ENCODE data around the gene KLRC2. TPM values are rescaled to one million over a fixed set of nuclear protein-coding genes. Genes with fewer than 3 reads are reported as not detected.
"Not testable (repeated sequence)": the region's sequence is repeated elsewhere in the genome, so short reads cannot be mapped to it uniquely, and the experiment has no call there.

Gene KLRC2
- total RNA-seq, 3 donors from 2014 or later (not counting 1 experiment from before 2014, with no cell fraction given): 3.0 to 57.5 (median 11.4) TPM

DNA sequence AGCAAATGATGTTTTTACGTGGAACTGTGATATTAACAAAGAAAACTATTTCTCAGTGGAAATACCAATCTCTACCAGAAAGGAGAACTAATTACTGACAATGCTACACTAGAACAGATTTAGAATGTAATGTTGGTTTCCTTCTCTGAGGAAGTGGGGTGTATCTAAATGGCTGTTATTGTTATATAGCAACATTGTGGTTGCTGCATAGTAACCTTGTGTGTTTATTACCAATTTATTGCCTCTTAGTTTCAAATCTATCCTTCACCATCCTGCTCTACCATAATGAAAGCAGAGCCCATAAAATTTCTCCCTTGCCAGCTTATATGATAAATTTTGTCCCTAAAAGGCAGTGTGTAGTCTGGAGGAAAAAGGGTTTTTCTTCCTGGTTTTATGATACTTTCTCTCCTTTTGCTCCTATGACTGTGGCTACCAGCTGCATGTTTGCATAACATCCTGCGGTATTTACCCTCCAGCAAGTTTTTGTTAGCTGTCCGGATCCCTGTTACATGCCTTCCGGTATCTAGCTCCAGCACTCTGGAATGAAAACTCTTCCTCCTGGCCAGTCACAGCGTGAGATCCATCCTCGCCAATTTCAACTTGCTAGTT lies 40.3 kb downstream of the KLRC2 start:
- intact Hi-C loops (cut with micrococcal nuclease): loop anchor here (2.0 to 5.0 kb wide), 6 partner anchors 31 to 162 kb away; partner anchors contain the start of genes KLRC1 and KLRD1
- Mint-ChIP-seq H3K4me3 (peak overlapping the region; percentile 87), H3K4me1 (peaks cover 63 to 68% of the 10 kb centered on the region in 2 donors), H3K27me3 (ENCODE audit: low read depth in 2 of 2) (no peaks in the 10 kb centered on the region), H3K9me3 (no peaks in the 10 kb centered on the region), H3K27ac (peak overlapping the region; percentile 97 to 98), H3K36me3 (peaks cover 6% of the 10 kb centered on the region)
- Histone ChIP-seq H3K27me3 (ENCODE audit: control insufficient read depth, insufficient read depth, low read length) (no peaks in the 10 kb centered on the region), H3K36me3 (ENCODE audit: control insufficient read depth, insufficient read depth, low read length) (peaks cover 15% of the 10 kb centered on the region), H3K4me1 (ENCODE audit: control insufficient read depth, insufficient read depth, low read length) (peaks cover 42% of the 10 kb centered on the region), H3K9me3 (ENCODE audit: control insufficient read depth, insufficient read depth, low read length) (no peaks in the 10 kb centered on the region), H3K27ac (ENCODE audit: low read length) (peak overlapping the region; percentile 92), H3K4me3 (ENCODE audit: low read length) (peak overlapping the region; percentile 5)
- 12% methylated on average over 5 of the region's 6 CpGs for WGBS (ENCODE audit: insufficient coverage)
- TF ChIP-seq, protein P1, sequence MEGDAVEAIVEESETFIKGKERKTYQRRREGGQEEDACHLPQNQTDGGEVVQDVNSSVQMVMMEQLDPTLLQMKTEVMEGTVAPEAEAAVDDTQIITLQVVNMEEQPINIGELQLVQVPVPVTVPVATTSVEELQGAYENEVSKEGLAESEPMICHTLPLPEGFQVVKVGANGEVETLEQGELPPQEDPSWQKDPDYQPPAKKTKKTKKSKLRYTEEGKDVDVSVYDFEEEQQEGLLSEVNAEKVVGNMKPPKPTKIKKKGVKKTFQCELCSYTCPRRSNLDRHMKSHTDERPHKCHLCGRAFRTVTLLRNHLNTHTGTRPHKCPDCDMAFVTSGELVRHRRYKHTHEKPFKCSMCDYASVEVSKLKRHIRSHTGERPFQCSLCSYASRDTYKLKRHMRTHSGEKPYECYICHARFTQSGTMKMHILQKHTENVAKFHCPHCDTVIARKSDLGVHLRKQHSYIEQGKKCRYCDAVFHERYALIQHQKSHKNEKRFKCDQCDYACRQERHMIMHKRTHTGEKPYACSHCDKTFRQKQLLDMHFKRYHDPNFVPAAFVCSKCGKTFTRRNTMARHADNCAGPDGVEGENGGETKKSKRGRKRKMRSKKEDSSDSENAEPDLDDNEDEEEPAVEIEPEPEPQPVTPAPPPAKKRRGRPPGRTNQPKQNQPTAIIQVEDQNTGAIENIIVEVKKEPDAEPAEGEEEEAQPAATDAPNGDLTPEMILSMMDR (IDR thresholded peaks at IDR 0.05): no peak
- ATAC-seq (peak; percentile 52 to 82 (median 75)), DNase-seq (peak in 1 of 2 donors; percentile 75)

DNA sequence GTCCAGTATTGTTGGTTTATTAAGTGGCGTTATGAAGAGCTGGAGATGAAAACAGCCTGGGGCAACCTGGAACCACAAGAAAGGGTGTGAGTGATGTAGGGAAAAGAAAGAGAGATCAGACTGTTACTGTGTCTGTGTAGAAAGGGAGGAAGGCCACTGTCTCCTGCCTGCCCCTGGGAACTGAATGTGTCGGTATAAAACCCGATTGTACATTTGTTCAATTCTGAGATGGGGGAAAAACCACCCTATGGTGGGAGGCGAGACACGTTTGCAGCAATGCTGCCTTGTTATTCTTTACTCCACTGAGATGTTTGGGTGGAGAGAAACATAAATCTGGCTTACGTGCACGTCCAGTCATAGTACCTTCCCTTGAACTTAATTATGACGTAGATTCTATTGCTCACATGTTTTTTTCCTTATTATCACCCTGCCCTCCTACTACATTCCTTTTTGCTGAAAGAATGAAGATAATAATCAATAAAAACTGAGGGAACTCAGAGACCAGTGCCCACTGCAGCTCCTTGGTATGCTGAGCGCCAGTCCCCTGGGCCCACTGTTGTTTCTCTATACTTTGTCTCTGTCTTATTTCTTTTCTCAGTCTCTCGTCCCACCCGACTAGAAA lies 41.2 kb downstream of the KLRC2 start:
- WGBS (ENCODE audit: insufficient coverage): 46% methylated on average over 6 of the region's 11 CpGs
- Histone ChIP-seq H3K4me1 (ENCODE audit: control insufficient read depth, insufficient read depth, low read length) (peaks cover 42% of the 10 kb centered on the region), H3K27ac (ENCODE audit: low read length) (peak overlapping the region; percentile 92)
- peak in 2 of 3 donors; percentile 11 to 38 for ATAC-seq
- not testable (repeated sequence) for H3K27me3 ChIP-seq (ENCODE audit: control insufficient read depth, insufficient read depth, low read length); H3K9me3 ChIP-seq (ENCODE audit: control insufficient read depth, insufficient read depth, low read length); H3K36me3 Mint-ChIP-seq; H3K9me3 Mint-ChIP-seq; H3K4me3 ChIP-seq (ENCODE audit: low read length); H3K27me3 Mint-ChIP-seq (ENCODE audit: low read depth in 2 of 2); H3K36me3 ChIP-seq (ENCODE audit: control insufficient read depth, insufficient read depth, low read length)
- DNase-seq: peak in 1 of 2 donors; percentile 71
- peak overlapping the region; percentile 87 for H3K4me3 Mint-ChIP-seq
- intact Hi-C loops (cut with micrococcal nuclease): loop anchor here (2.0 to 5.0 kb wide), 8 partner anchors 30 to 747 kb away; partner anchors contain the start of genes CLEC2B, KLRC1 and KLRD1
- H3K4me1 Mint-ChIP-seq: peaks cover 65 to 70% of the 10 kb centered on the region in 2 donors
- H3K27ac Mint-ChIP-seq: peak overlapping the region; percentile 97 to 98

DNA sequence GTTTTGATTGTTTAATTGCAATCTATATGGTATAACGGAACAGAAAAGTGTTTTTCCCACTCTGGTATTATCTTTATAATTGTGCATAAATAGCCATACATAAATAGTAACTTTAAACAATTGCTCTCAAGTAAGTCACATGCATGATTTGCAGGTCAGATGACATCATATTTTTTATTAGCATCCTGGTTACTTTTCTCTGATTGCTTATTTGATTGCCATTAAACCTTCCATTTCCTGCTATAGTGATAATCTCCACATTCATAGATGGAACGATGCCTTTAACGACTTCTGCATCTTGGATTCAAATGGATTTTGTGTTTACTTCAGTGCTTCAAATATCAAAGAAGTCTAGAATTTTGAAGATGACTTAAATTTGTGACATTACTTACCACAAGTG lies 42.5 kb downstream of the KLRC2 start:
- Mint-ChIP-seq H3K9me3 (no peaks in the 10 kb centered on the region), H3K27me3 (ENCODE audit: low read depth in 2 of 2) (no peaks in the 10 kb centered on the region), H3K27ac (peak overlapping the region; percentile 97 to 98), H3K36me3 (peaks cover 16% of the 10 kb centered on the region), H3K4me3 (peak overlapping the region; percentile 50), H3K4me1 (peaks cover 60 to 75% of the 10 kb centered on the region in 2 donors)
- intact Hi-C loops (cut with micrococcal nuclease): loop anchor here (5.0 kb wide), 2 partner anchors 526 to 746 kb away; partner anchors contain the start of gene CLEC2B
- Histone ChIP-seq H3K27ac (ENCODE audit: low read length) (peak overlapping the region; percentile 92), H3K27me3 (ENCODE audit: control insufficient read depth, insufficient read depth, low read length) (no peaks in the 10 kb centered on the region), H3K36me3 (ENCODE audit: control insufficient read depth, insufficient read depth, low read length) (peaks cover 7% of the 10 kb centered on the region), H3K4me3 (ENCODE audit: low read length) (no peak overlapping the region), H3K9me3 (ENCODE audit: control insufficient read depth, insufficient read depth, low read length) (no peaks in the 10 kb centered on the region), H3K4me1 (ENCODE audit: control insufficient read depth, insufficient read depth, low read length) (peaks cover 40% of the 10 kb centered on the region)
- TF ChIP-seq, protein P1 (IDR thresholded peaks at IDR 0.05): no peak
- DNase-seq (peak in 1 of 2 donors; percentile 5), ATAC-seq (no peak)
- no CpG with 5 or more reads among the region's 3 CpGs for WGBS (ENCODE audit: insufficient coverage)

DNA sequence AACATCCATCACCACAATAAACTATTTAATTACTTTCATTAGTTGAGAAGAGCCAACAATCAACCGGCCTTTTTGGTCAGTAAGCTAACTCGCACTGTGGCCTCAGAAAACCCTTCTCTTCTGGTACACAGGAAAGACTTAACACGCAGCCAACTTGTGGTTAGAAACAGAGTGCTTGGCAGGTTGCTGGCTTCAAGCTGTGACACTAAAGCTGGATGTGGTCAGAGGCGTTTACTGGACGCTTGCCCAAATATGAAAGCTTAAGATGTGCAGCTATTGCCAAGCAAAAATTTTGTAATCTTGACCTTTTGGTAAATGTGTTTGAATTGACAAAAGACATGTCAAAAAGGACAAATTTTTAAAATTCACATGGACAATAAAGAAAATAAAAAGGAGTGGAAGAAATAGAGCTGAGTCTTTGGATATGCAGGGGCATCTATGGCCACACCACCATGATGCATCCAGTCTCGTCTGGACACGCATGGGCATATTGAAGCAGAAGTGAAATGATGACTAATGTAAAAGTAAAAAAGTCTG lies 43.3 kb downstream of the KLRC2 start:
- Mint-ChIP-seq H3K36me3 (peaks cover 16% of the 10 kb centered on the region), H3K27me3 (ENCODE audit: low read depth in 2 of 2) (no peaks in the 10 kb centered on the region), H3K4me1 (peaks cover 53 to 68% of the 10 kb centered on the region in 2 donors), H3K27ac (peak overlapping the region; percentile 89 to 98), H3K4me3 (peak overlapping the region; percentile 89), H3K9me3 (no peaks in the 10 kb centered on the region)
- H3K9me3 ChIP-seq (ENCODE audit: control insufficient read depth, insufficient read depth, low read length): no peaks in the 10 kb centered on the region
- H3K36me3 ChIP-seq (ENCODE audit: control insufficient read depth, insufficient read depth, low read length): peaks cover 15% of the 10 kb centered on the region
- TF ChIP-seq, protein P1 (IDR thresholded peaks at IDR 0.05): no peak
- DNase-seq (peak in 1 of 2 donors; percentile 74), ATAC-seq (peak; percentile 44 to 68 (median 67))
- H3K27ac ChIP-seq (ENCODE audit: low read length): peak overlapping the region; percentile 76
- peaks cover 34% of the 10 kb centered on the region for H3K4me1 ChIP-seq (ENCODE audit: control insufficient read depth, insufficient read depth, low read length)
- H3K27me3 ChIP-seq (ENCODE audit: control insufficient read depth, insufficient read depth, low read length): no peaks in the 10 kb centered on the region
- no peak overlapping the region for H3K4me3 ChIP-seq (ENCODE audit: low read length)
- 2% methylated on average over 7 of the region's 7 CpGs for WGBS (ENCODE audit: insufficient coverage)
- intact Hi-C loops (cut with micrococcal nuclease): loop anchor here (5.0 kb wide), 2 partner anchors 525 to 745 kb away; partner anchors contain the start of gene CLEC2B

DNA sequence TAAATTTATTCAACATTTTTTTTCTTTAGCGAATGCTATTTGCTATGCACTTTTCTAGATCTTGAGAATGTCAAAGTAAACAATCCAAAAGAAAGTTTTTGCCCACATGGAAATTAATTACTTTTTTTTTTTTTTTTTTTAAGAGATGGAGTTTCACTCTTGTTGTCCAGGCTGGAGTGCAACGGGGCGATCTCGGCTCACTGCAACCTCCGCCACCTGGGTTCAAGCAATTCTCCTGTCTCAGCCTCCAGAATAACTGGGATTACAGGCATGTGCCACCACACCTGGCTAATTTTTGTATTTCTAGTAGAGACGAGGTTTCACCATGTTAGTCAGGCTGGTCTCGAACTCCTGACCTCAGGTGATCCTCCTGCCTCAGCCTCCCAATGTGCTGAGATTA lies 44.8 kb downstream of the KLRC2 start:
- intact Hi-C loops (cut with micrococcal nuclease): loop anchor here (5.0 kb wide), 2 partner anchors 524 to 744 kb away; partner anchors contain the start of gene CLEC2B
- H3K9me3 ChIP-seq (ENCODE audit: control insufficient read depth, insufficient read depth, low read length); H3K27me3 Mint-ChIP-seq (ENCODE audit: low read depth in 2 of 2); H3K4me3 Mint-ChIP-seq; ATAC-seq; H3K9me3 Mint-ChIP-seq; H3K27me3 ChIP-seq (ENCODE audit: control insufficient read depth, insufficient read depth, low read length); H3K4me3 ChIP-seq (ENCODE audit: low read length): not testable (repeated sequence)
- H3K27ac Mint-ChIP-seq: peak overlapping the region; percentile 89 to 98
- H3K36me3 ChIP-seq (ENCODE audit: control insufficient read depth, insufficient read depth, low read length): peaks cover 30% of the 10 kb centered on the region
- H3K4me1 ChIP-seq (ENCODE audit: control insufficient read depth, insufficient read depth, low read length): peaks cover 26% of the 10 kb centered on the region
- WGBS (ENCODE audit: insufficient coverage): 82% methylated on average over 6 of the region's 7 CpGs
- H3K27ac ChIP-seq (ENCODE audit: low read length): peak overlapping the region; percentile 76
- peaks cover 54 to 68% of the 10 kb centered on the region in 2 donors for H3K4me1 Mint-ChIP-seq
- peak in 1 of 2 donors; percentile 1 for DNase-seq
- H3K36me3 Mint-ChIP-seq: peaks cover 24% of the 10 kb centered on the region

All from natural killer cell (primary cell).